Sigmoid colon (tissue), 4 donors: ENCODE measurements around the gene YLPM1.

Experiments
- POLR2AphosphoS5 ChIP-seq, 4 donors: sonication (generic); formaldehyde crosslinking; IDR thresholded peaks; one replicate each; pipeline ENCODE4 v1.6.1; 2017; ENCODE audit warnings: antibody characterized with exemption in 4 of 4
- TF ChIP-seq, protein P1 (sequence below), 4 experiments: fragments of 450-650 bp in 3 of 4; fragments of 200-600 bp in 1 of 4; IDR thresholded peaks; one replicate each; pipeline ENCODE4 v1.5.1; 2016 to 2019; ENCODE audit warnings: antibody characterized with exemption in 4 of 4, mild to moderate bottlenecking in 3 of 4, moderate library complexity in 2 of 4

DNA sequence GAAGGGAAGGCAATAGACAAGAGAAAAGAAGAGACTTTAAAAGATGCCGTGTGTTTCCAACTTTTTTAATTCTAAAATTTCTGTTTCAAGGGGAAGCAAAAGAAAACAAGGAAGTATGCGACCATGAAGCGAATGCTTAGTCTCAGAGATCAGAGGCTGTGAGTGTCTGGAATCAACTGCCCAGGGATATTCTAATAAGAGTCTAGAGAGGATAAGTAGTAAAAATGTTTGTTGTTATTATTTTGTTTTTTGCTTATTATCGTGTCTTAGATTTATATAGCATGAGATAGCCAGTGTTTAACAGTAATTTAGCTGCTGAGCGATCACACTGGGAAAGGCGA is 49.8 kb upstream of the YLPM1 start:
- TF ChIP-seq POLR2AphosphoS5 (IDR thresholded peaks at IDR 0.05): no peak
- TF ChIP-seq, protein P1, sequence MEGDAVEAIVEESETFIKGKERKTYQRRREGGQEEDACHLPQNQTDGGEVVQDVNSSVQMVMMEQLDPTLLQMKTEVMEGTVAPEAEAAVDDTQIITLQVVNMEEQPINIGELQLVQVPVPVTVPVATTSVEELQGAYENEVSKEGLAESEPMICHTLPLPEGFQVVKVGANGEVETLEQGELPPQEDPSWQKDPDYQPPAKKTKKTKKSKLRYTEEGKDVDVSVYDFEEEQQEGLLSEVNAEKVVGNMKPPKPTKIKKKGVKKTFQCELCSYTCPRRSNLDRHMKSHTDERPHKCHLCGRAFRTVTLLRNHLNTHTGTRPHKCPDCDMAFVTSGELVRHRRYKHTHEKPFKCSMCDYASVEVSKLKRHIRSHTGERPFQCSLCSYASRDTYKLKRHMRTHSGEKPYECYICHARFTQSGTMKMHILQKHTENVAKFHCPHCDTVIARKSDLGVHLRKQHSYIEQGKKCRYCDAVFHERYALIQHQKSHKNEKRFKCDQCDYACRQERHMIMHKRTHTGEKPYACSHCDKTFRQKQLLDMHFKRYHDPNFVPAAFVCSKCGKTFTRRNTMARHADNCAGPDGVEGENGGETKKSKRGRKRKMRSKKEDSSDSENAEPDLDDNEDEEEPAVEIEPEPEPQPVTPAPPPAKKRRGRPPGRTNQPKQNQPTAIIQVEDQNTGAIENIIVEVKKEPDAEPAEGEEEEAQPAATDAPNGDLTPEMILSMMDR (IDR thresholded peaks at IDR 0.05): no peak
